Measurements from ENCODE around the gene PRR3.

PRR3 gene

GRCh38 chr6:30560930-30561329 is 3.8 kb downstream of the PRR3 start:
- TF ChIP-seq CTCF (conservative IDR thresholded peaks at IDR 0.05), result no peak
- no peak overlapping the region for H3K27ac ChIP-seq

- no peak for TF ChIP-seq CTCF (conservative IDR thresholded peaks at IDR 0.05)
- no peak overlapping the region for H3K27ac ChIP-seq
Measured at GRCh38 chr6:30562470-30563425, 5.7 kb downstream of the PRR3 start.

DNA sequence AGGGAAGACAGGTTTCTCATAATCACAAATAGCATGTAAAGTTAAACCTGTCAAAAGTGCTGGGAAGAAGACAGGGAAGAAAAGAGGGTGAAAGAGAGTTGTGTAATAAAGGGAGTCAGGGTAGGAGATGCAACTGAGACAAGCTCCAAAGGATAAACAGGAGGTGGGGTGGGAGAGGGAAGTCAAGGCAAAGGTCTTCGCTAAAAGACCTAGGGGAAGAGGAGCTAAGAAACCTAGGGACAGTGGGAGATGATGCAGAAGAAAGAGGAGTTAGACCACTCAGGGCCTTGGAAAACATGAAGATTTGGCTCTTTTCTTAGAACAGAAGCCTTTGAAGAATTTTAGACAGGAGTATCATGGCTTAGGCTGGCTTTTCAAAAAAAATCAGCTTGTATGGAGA is 7.0 kb downstream of the PRR3 start:
- H3K27ac ChIP-seq, result no peak overlapping the region
- no peak for TF ChIP-seq CTCF (conservative IDR thresholded peaks at IDR 0.05)

DNA sequence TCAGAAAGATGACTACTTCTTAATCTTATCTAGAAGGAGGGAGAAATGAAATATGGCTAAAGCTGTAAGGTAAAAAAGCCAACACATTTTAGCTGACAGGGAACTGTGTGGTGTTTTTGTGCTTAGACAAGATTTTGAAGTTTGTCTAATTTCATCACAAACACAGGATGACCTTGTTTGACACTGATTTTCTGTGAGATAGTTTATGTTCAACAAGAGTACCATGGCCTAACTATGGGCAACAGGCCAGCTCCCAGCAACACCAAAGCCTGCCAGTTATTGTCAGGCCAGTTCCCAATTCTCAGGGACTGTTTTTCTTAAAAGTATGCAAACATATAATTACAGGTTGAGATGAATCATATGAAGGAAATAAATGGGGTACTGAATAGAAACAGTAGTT is 8.7 kb downstream of the PRR3 start:
- peak overlapping the region; percentile 22 for H3K27ac ChIP-seq

GRCh38 chr6:30568245-30568644 is 11.2 kb downstream of the PRR3 start:
- H3K27ac ChIP-seq, result no peak overlapping the region
- TF ChIP-seq CTCF (conservative IDR thresholded peaks at IDR 0.05), result no peak

More for the DNA sequence above, 8.7 kb downstream of the PRR3 start:
- no peak for TF ChIP-seq CTCF (conservative IDR thresholded peaks at IDR 0.05)

DNA sequence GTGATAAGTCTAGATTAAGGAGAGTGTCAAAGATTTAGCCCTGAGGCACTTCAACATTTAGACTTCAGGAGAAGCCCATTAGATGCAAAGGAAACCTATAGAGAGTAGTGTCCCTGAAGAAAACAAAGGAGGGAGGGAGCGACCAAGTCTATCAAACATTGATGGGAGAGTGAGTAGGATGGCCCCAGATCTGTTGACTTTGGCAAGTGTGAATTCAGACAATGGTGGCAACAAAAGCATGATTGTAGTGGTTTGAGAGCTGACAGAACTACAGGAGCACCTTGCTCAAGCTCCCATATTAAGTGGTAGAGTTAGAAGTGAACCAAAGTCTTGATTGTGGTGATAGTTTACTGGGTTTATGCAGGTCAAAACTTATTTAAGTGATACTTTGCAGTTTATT is 13.2 kb downstream of the PRR3 start:
- no peak for TF ChIP-seq CTCF (conservative IDR thresholded peaks at IDR 0.05)
- H3K27ac ChIP-seq, result peak overlapping the region; percentile 87

DNA sequence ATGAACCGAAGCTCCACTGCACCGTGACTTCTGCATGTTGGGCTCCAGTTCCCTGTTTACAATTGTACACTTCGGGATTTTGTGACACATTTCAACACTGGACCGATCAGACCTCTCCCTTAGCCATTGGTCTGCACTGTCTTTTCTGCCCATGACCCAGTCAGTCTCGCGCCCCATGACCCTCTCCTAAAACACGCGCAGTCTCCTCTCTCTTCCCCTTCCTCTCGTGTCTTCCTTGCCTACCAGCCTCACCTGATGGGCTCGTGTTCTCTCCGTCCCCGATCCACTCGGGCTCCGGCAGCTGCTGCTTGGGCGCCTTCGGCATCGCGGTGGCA is 13.6 kb downstream of the PRR3 start:
- TF ChIP-seq CTCF (conservative IDR thresholded peaks at IDR 0.05), result no peak
- peak overlapping the region; percentile 87 for H3K27ac ChIP-seq

All from VCaP (cell line).